AG08396 (cell line): ENCODE data around the gene PER1.
"Not testable (repeated sequence)": the region's sequence is repeated elsewhere in the genome, so short reads cannot be mapped to it uniquely, and the experiment has no call there.

Source experiments
- DNase-seq: peaks from one replicate; pipeline ENCODE4 v3.0.0; 2012; ENCODE audit warnings: low spot score, mixed read lengths

The PER1 gene

GRCh38 chr17:8121681-8122421 lies 30.4 kb downstream of the PER1 start:
- peak; percentile 68 for DNase-seq

GRCh38 chr17:8121407-8121680 lies 30.9 kb downstream of the PER1 start:
- DNase-seq = no peak

GRCh38 chr17:8120520-8121406 lies 31.4 kb downstream of the PER1 start:
- peak; percentile 77 for DNase-seq

- peak; percentile 74 for DNase-seq
Observed at GRCh38 chr17:8119581-8120519, 32.4 kb downstream of the PER1 start.

- peak; percentile 87 for DNase-seq
Observed at GRCh38 chr17:8118769-8119580, 33.2 kb downstream of the PER1 start.

- peak; percentile 67 for DNase-seq
Observed at GRCh38 chr17:8117980-8118768, 34.0 kb downstream of the PER1 start, which contains the start of gene ALOXE3. TSS of gene ALOXE3 (minus strand) at chr17:8118514. CDS start at chr17:8117990, 524 bp downstream.

GRCh38 chr17:8117367-8117979 lies 34.7 kb downstream of the PER1 start:
- DNase-seq = no peak

- no peak for DNase-seq
Observed at GRCh38 chr17:8116776-8117175, 35.4 kb downstream of the PER1 start.

- DNase-seq = no peak
Observed at GRCh38 chr17:8110907-8111306, 41.3 kb downstream of the PER1 start.

- no peak for DNase-seq
Observed at GRCh38 chr17:8110456-8110804, 41.8 kb downstream of the PER1 start.

- peak; percentile 60 for DNase-seq
Observed at GRCh38 chr17:8109661-8110455, 42.3 kb downstream of the PER1 start.

GRCh38 chr17:8108972-8109660 lies 43.1 kb downstream of the PER1 start:
- DNase-seq = no peak

GRCh38 chr17:8106980-8107379 lies 45.2 kb downstream of the PER1 start:
- DNase-seq = not testable (repeated sequence)

GRCh38 chr17:8105957-8106398 lies 46.2 kb downstream of the PER1 start:
- DNase-seq = no peak

GRCh38 chr17:8104911-8105310 lies 47.3 kb downstream of the PER1 start:
- DNase-seq = no peak

- DNase-seq = no peak
Observed at GRCh38 chr17:8103549-8103948, 48.7 kb downstream of the PER1 start.

- DNase-seq = no peak
Observed at GRCh38 chr17:8101721-8102120, 50.5 kb downstream of the PER1 start.

GRCh38 chr17:8100763-8101162 lies 51.4 kb downstream of the PER1 start:
- no peak for DNase-seq

GRCh38 chr17:8100111-8100510 lies 52.1 kb downstream of the PER1 start:
- no peak for DNase-seq
